ENCODE data around the gene TIMM50.

- TF ChIP-seq POLR2A (IDR thresholded peaks at IDR 0.05) (no peak), CTCF (IDR thresholded peaks at IDR 0.05) (no peak)
These were observed 35.0 kb downstream of the TIMM50 start for GRCh38 chr19:39515551-39516191.

Measured in lower leg skin (tissue), 3 donors.